ENCODE results near the gene TTC28.

- no peak for TF ChIP-seq POLR2A (IDR thresholded peaks at IDR 0.05)
- TF ChIP-seq, protein P1, sequence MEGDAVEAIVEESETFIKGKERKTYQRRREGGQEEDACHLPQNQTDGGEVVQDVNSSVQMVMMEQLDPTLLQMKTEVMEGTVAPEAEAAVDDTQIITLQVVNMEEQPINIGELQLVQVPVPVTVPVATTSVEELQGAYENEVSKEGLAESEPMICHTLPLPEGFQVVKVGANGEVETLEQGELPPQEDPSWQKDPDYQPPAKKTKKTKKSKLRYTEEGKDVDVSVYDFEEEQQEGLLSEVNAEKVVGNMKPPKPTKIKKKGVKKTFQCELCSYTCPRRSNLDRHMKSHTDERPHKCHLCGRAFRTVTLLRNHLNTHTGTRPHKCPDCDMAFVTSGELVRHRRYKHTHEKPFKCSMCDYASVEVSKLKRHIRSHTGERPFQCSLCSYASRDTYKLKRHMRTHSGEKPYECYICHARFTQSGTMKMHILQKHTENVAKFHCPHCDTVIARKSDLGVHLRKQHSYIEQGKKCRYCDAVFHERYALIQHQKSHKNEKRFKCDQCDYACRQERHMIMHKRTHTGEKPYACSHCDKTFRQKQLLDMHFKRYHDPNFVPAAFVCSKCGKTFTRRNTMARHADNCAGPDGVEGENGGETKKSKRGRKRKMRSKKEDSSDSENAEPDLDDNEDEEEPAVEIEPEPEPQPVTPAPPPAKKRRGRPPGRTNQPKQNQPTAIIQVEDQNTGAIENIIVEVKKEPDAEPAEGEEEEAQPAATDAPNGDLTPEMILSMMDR (IDR thresholded peaks at IDR 0.05) = no peak
These were observed 82.0 kb downstream of the TTC28 start for GRCh38 chr22:28597665-28598064.
